ENCODE measurements around the gene NR2C2AP.

Gene NR2C2AP

DNA sequence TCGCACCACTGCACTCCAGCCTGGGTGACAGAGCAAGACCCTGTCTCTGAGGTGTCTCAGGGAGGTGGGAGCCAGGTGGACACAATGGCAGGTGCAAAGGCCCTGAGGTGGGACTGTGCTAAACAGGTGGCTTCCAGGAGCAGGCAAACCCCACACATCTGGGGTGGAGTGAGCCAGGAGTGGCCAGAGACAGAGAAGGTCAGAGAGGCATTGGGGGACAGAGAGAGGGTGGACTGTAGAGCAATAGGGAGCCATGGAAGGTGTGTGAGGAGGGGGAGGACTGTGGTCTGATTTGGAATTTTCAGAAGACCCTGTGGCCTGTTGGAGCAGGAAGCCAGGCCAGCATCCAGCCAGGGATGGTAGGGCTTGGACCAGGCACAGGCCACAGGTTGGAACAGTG, 37.8 kb downstream of the NR2C2AP start:
- no peak for DNase-seq (ENCODE audit: low read depth, low spot score)
- TF ChIP-seq, protein P1, sequence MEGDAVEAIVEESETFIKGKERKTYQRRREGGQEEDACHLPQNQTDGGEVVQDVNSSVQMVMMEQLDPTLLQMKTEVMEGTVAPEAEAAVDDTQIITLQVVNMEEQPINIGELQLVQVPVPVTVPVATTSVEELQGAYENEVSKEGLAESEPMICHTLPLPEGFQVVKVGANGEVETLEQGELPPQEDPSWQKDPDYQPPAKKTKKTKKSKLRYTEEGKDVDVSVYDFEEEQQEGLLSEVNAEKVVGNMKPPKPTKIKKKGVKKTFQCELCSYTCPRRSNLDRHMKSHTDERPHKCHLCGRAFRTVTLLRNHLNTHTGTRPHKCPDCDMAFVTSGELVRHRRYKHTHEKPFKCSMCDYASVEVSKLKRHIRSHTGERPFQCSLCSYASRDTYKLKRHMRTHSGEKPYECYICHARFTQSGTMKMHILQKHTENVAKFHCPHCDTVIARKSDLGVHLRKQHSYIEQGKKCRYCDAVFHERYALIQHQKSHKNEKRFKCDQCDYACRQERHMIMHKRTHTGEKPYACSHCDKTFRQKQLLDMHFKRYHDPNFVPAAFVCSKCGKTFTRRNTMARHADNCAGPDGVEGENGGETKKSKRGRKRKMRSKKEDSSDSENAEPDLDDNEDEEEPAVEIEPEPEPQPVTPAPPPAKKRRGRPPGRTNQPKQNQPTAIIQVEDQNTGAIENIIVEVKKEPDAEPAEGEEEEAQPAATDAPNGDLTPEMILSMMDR (IDR thresholded peaks at IDR 0.05; ENCODE audit: low read depth, low read length) = no peak
- in situ Hi-C loops (cut with HindIII; ENCODE audit: low sequenced_read_pairs) = no loop called here

DNA sequence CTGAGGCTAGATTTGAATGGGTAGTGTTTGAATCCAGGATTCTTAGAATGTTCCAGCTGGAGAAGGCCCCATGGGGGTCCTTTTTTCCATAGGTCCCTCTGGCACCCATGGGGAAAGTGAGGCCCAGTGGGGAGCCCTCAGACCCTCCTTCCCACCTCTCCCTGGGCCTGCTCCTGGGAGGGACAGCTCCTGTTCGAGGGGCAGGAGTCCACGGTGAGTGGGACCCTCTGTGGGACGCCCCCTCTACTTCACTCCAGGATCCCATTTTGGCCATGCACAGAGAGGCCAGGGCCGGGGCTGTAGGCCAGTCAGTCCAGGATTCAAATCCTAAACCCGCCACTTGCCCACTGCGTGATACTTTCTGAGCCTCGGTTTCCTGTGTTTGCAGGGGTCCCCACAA, 40.7 kb downstream of the NR2C2AP start:
- DNase-seq (ENCODE audit: low read depth, low spot score) = no peak
- TF ChIP-seq, protein P1 (IDR thresholded peaks at IDR 0.05; ENCODE audit: low read depth, low read length) = no peak
- in situ Hi-C loops (cut with HindIII; ENCODE audit: low sequenced_read_pairs) = no loop called here
- H3K4me3 ChIP-seq (ENCODE audit: low read depth, low read length) = no peak overlapping the region

More for the DNA sequence above, 37.8 kb downstream of the NR2C2AP start:
- H3K4me3 ChIP-seq (ENCODE audit: low read depth, low read length) = no peak overlapping the region

DNA sequence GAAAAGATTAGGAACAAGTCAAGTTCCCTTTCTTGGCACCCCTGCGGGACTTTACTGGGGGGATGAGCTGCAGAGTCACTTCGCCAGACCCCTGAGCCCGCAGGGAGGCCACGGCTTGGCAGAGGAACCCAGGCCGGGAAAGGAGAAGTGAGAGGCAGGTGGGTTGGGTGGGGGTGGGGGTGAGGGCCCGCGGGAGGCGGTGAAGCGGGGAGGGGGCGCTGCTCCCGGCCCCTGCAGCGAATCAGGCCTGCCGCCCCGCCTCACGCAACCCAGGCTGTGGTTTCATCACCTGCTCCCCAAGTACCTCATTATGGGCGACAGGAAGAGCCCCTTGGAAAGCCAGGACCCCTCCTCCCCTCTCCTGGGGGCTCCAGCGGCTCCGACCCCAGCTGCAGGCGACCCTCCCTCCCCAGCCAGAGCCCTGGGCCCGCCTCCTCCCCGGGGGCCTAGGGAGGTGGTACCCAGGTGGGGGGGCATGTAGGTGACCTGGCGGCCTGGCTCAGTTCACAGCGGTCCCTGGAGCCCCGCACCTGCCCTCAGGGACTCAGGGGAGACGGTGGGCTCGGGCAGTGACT, 42.7 kb downstream of the NR2C2AP start:
- DNase-seq (ENCODE audit: low read depth, low spot score) = no peak
- H3K4me3 ChIP-seq (ENCODE audit: low read depth, low read length) = no peak overlapping the region
- in situ Hi-C loops (cut with HindIII; ENCODE audit: low sequenced_read_pairs) = no loop called here
- TF ChIP-seq, protein P1 (IDR thresholded peaks at IDR 0.05; ENCODE audit: low read depth, low read length) = no peak

DNA sequence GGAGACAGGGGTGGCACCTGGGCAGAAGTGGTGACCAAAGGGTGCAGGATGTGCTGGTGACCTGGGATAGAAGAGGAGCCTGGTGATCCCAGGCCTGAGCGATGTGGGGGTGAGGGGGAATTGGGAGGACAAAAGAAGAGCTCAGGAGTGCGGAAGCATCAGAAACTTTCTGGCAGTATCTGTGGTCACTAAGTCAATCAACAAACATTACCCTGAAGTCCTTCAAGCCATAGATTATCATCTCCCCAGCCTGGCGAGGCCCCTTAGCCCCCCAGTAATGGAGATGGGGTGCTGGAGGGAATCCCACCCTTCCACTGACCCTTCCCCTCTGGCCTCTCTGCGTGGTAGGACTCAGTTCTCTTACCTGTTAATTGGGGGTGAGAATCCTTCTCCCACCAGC, 43.7 kb downstream of the NR2C2AP start:
- in situ Hi-C loops (cut with HindIII; ENCODE audit: low sequenced_read_pairs) = no loop called here

DNA sequence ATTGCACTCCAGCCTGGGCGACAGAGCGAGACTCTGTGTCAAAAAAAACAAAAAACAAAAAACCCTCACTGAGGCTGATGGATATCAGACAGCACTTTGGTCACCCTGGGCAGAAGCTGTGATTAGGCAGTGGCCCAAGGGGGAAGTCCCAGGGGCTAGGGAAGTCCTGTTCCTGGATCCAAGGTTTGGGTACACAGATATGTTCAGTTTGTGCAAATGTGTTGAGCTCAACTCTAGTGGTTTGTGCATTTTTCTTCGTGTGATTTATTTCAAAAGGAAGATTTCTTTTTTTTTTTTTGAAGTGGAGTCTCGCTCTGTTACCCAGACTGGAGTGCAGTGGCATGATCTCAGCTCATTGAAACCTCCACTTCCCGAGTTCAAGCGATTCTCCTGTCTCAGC, 45.4 kb downstream of the NR2C2AP start:
- in situ Hi-C loops (cut with HindIII; ENCODE audit: low sequenced_read_pairs) = no loop called here
- TF ChIP-seq, protein P1 (IDR thresholded peaks at IDR 0.05; ENCODE audit: low read depth, low read length) = no peak
- DNase-seq (ENCODE audit: low read depth, low spot score) = no peak

More for the DNA sequence above, 43.7 kb downstream of the NR2C2AP start:
- H3K4me3 ChIP-seq (ENCODE audit: low read depth, low read length) = no peak overlapping the region
- DNase-seq (ENCODE audit: low read depth, low spot score) = no peak
- TF ChIP-seq, protein P1 (IDR thresholded peaks at IDR 0.05; ENCODE audit: low read depth, low read length) = no peak

DNA sequence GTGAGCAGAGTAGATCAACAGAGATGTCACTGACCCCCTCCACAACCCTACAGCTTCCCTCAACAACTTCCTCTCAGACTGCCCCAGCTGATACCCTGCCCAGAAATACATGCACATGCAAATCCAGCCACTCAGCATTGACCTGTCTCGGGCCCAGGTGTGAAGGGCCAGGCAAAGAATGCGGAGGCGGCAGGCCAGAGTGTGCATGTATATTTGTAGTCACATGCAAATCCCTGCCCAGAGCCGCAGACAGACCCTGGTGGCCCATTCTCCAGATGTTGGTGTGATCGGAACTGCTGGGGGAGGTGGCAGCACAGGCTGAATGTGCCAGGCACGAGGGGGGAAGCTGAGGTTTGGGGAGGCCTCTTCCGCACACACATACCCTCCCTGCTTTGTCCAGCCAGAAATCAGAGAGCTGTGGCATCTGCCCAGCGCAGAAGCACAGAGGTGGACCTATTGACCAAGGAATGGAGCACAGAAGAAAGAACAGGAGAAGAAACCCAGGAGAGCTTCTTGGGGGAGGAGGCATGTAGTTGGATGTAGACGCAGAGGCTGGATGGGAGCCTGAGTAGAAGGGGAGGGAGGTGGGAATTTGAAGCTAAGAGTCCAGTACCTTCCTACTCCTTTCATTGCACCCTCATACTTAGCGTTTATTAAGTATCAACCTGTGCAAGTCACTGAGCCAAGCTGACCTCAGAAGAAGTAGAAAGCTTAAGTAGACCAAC, 47.6 kb downstream of the NR2C2AP start:
- no peak for DNase-seq (ENCODE audit: low read depth, low spot score)
- in situ Hi-C loops (cut with HindIII; ENCODE audit: low sequenced_read_pairs) = no loop called here
- TF ChIP-seq, protein P1 (IDR thresholded peaks at IDR 0.05; ENCODE audit: low read depth, low read length) = no peak
- H3K4me3 ChIP-seq (ENCODE audit: low read depth, low read length) = no peak overlapping the region

More for the DNA sequence above, 45.4 kb downstream of the NR2C2AP start:
- H3K4me3 ChIP-seq (ENCODE audit: low read depth, low read length) = no peak overlapping the region
